Ramos (cell line): ENCODE measurements around the gene ABCA4.
"Not testable (repeated sequence)": the region's sequence is repeated elsewhere in the genome, so short reads cannot be mapped to it uniquely, and the experiment has no call there.

ENCODE experiments used
- in situ Hi-C: fragments of 300-500 bp; cut with MboI; formaldehyde crosslinking; loops from one replicate; pipeline ENCODE4 v1.14.3; 2022; ENCODE audit warnings: low sequenced_read_pairs; ENCODE audit not compliant: unreplicated experiment

The ABCA4 gene

DNA sequence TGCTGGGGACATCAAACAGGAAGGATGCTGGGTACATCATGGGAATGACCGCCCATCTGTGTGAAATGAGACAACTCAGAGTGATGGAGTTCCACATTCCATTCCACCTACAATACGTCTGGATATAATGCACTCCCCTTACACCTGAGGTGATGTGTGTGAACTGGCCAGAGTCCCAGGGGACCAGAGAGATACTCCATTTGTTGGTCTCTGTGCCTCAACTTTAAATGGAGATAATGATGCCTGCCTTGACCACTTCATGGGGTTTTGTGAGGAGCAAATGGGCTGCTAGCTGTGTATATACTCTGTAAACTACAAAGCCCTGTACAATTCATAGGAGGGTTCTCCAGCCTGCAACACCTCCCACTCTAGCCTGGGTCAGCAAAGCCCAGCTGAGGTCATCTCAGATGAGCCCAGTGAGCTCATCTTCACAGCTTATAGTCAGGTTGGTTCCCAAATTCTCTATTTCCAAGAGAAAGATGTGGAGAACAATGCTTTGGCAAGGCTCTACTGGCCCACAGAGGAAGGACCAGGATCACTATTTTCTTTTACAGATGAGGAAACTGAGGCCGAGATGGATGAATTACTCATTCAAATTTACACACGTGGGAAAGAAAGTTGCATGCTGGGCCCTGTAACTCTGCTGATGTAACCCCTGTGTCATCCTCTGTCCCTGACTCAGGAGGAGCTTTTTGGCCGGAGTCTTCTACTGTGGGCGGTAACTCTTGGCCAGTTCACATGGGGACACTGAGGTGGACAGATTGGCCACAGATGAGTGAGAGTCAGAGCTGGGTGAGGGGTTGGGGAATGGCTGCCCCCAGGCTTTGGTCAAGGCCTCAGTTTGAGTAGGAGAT is 106.1 kb downstream of the ABCA4 start:
- in situ Hi-C loops = no loop called here

DNA sequence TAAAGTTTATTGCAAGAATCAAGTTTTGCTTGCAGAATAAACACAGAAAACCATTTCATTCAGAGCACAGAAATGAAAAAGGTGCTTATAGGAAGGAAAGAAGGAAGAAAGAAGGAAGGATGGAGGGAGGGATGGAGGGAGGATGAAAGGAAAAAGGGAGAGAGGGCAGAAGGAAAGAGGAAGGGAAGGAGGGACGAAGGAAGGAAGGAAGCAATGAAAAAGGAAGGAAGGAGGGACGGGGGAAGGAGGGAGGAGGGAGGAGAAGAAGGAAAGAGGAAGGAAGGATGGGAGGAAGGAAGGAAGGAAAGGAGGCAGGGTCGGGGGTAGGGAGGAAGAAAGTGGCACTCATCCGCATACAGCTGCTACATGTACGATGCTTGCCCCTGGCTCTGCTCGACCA is 106.9 kb downstream of the ABCA4 start:
- in situ Hi-C loops = no loop called here

DNA sequence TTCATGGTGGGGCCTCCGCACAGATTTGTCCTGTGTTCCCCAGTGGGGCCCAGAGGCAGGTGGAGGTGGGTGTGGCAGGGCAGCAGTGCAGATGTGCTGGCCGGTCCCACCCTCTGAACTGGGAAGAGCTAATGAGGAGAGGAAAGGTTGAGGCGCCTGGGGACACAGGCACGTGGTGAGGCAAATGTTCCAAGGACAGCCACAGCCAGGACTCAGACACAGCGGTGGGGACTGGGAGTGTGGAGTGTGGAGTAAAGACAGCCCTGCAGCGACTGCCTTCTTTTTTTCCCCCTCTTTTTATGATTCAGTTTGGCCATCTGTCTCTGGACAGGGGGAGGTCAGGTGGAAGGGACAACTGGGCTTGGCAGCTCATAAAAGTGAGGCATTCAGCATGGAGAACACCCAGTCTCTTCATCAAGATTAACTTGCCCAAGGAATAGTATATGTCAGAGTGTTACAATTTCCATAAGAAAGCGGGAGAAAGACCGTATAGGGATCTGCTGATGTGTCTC is 107.5 kb downstream of the ABCA4 start:
- in situ Hi-C loops = no loop called here

DNA sequence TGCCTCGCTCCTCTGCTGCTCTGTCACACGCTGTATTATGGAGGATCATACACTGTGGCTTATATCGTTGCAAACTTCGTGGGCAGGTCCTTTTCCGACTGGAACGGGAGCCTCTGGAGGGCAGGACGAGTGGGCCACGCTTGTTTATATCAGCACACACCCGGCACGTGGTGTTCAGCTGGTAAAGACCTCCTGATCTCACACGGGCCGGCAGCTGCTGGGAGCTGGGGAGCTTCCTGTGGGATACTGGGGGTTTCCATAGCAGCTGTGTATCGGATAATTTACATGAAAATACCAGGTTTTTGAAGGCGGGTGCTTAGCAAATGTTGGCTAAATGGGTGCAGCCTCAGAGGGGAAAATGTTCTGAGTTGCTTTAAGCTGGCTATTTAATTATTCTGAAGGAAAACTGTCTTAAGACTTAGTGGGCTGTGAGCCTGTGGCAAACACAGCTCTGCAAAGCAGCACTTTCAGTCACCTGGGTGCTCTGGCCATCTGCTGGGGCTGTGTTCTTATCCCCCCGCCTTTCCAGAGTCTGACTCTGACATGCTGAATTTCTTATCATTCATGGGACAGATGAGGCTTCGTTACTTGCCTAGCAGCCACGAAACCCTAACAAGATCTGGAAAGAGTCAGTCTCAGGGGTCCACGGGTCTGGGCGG is 108.1 kb downstream of the ABCA4 start:
- in situ Hi-C loops = no loop called here

DNA sequence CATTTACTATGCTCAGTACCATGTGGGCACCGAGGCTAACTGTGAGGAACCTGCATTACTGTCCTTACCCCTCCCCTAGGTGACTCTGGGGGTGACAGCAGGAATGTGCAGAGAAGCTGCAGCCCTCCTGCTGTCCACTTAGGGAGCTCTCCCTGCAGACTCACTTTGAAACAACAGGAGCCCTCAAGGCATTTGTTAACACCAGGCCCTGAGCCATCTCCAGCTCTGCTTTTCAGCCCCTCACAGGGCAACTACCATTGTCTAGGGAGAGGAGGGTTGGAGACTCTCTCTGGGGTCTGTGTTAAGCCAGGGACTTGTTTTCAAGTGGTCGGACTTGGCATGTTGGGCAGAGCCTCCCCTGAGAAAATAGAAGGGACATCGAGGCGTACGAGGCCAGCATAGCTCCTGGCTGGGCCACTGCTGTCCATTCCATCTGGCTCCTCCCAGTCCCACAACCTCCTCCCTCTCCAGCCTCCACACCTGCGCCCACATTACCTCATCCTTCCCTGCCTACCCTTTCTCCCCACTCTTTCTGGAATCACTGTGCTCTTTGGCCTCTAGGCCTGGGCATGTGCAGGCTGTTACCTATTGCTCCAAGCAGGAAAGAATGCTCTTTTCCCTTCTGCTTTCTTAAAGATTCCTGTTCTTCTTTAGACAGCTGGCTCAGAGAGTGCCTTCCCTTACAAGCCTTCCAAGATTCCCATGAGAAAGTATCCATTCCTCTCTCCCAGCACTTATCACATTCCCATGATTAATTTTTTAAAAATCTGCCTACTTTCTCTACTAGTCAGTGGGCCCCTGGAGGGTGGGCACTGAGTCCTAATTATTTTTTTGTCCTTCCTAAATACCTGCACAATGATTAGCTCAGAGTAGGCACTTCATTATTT is 109.0 kb downstream of the ABCA4 start:
- in situ Hi-C loops = no loop called here

DNA sequence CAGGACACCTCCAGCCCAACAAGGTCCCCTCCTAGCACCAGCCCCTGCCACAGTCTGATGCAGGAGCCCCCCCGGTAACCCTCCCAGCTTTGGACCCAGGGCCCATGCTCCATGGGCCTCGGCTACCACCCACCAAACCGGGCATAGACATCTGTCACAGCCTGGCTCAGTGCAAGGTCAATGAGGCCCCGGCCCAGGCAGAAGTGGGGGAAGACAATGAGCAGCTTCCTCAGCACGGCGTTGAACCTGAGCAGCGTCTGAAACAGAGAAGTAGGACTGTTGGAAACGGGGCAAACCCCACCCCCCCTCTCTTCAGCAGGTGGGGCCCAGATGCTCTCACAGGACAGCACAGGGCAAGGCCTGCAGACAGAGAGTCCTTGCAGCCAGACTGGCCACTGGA is 109.8 kb downstream of the ABCA4 start:
- in situ Hi-C loops = no loop called here

DNA sequence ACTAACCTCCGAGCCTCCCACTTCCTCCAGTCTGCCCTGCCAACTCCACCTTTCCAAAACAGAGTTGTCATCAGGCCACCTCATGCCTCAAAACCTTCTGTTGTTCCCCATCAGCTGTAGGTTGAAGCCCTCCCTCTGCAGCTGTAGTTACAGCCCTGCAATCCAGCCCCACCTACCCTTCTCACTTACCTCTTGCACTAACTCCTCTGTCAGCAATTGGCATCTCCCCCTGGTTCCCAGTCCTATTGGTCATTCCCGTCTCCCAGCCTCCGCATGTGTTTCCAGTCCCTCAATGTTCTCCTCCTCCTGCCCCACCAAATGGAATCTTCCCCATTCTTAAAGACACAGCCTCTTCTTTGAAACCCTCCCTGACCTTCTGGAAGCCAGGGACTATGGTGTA is 111.6 kb downstream of the ABCA4 start:
- in situ Hi-C loops = no loop called here

DNA sequence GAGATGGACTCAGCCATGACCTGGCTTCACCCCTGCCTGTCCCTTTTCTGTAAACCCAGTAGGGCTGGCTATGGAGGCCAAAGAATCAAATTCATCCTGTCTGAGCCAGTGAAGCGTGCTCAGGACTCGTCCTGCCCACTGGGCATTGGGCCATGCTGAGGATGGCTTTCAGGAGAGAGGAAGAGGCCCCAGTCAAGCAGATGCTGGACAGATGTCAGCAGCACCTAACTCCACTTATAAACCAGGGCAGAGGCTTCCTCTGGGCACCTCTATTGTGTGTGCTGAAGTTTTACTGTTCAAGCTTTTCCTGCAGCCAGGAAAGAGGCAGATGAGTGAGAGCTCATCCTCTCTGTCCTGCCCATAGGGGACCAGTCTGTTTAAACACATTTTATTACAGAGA is 114.3 kb downstream of the ABCA4 start:
- in situ Hi-C loops = no loop called here

DNA sequence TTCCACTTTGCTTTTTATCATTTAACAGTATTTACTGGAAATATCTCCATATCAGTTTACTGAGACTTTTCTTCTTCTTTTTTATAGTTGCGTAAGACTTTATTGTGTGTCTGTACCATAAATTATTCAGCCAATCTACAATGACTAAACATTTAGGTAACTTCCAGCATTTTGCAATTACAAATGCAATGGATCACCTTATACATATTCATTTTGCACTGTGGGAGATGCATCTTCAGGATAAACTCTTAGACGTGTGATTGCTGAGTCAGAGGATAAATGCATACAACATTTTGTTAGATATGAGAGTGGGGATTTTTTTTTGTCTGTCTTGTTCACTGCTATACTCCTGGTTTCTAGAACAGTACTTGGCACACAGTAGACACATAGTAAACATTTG is 116.0 kb downstream of the ABCA4 start:
- in situ Hi-C loops = no loop called here

DNA sequence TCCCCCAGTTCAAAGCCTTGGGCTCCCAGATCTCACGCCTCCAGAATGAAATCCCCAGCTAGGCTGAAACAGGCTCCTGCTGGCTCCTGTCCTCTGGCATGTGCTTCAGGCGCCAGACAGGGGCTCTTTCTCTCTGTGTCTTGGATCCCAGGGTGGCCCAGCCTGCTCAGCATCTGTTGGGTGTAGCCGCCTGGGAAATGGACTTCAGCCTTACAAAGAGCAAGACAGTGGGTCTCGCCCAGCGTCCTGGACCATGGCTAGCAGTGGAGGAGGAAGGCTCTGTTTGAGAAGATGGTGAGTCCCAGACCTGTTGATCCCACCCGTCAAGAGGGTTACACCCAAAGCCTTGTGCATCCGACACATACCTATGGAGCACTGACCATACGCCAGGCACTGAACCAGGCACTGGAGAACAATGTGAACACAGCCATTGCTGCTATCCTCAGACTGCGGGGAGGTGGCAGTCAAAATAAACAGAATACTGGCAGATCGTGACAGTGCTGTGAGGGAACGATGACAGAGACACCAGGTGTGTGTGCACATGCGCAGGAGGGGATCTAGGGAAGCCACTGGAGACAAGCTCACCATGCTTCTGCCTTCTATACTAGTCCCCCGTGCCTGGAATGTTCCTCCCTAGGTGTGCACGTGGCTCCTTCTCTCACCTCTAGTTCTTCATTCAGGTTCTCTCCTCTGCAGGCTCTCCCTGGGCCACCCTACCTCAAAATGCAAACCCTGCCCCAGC is 118.7 kb downstream of the ABCA4 start:
- in situ Hi-C loops = no loop called here

DNA sequence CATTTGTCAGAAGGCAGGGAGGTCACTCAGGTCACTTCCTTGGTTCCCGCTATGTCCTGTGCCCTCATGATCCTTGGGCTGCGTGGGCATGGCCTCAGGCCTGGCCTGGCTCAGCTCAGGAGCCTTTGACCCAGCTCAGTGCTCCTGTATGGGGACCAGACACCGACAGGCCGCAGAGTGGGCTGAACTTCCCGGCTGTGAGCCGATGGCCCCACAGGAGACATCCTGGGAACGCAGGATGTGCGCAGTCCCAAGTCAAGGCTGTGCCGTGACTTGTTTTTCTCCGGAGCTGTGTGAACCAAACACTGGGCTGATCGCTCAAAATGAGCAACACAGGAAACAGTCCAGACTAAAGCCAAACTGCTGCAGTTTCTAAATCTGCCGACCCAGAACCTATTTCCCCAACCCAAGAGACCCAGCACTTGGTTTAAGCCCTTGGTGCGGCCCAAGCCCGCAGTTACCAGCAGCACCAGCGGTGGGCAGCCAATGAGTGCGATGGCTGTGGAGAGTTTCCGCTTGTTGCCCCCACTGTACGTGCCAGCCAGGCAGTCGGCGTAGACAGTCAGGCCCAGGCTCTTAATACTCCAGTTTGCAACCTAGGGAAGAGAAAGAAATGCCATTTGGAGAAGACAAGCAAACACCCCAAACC is 119.4 kb downstream of the ABCA4 start:
- in situ Hi-C loops = no loop called here

DNA sequence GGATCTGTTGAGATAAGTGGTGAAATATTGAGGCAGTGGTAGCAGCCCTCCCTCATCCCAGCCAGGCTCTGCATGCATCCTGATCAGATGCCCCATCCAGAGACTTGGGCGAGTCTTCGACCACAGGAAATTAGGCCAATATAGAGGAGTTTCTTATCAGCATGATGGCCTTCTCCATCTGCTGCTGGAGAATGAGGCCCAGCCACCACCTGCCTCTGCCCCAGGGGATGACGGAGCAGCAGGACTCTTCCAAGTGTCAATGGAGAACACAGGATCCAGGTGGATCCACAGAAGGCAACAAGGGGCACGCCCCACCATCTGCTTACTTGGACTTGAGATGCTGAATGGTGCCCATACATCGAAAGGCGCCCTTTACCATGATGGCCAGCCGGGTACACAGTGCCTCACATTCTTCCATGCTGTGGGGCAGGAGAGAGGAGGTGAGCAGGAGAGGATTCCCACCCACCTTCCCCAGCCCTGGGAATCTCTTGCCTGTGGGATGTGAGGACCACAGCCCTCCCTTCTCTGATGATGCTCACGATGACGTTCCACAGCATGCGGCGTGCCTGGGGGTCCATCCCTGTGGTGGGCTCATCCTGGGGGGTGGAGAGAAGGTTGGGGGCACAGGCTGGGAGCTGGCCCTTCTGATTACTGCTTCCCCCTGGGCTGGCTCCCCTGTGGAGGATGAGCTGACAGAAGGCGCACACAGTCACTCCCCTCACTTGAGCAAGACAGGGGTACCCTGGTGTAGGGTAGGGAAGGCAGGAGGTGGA is 120.3 kb downstream of the ABCA4 start:
- in situ Hi-C loops = no loop called here

DNA sequence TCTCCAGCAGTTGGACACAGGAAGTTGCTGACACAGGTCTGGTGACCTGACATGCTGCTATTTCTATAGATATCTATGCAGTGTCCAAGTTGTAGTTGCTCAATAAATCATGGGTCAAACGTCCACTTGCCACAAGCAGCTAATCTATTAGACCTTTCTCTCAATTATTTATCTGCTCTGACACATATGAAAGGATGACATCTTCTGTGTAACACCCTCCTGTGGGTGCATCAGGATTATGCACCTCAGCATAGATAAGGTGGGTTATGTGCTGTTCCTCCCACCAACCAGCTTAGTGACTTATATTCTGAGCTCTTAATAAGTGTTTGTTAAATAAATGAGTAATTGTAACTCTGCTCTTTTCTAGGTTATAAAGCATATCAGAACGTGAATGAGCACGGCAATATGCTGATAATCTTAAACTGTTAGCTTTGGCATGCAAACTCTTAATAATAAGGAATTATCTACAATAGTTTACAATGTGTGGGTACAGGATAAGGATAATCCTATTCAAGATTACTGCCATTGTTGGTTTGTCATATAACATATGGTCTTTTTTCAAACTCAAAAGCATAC is 121.0 kb downstream of the ABCA4 start:
- in situ Hi-C loops = no loop called here

DNA sequence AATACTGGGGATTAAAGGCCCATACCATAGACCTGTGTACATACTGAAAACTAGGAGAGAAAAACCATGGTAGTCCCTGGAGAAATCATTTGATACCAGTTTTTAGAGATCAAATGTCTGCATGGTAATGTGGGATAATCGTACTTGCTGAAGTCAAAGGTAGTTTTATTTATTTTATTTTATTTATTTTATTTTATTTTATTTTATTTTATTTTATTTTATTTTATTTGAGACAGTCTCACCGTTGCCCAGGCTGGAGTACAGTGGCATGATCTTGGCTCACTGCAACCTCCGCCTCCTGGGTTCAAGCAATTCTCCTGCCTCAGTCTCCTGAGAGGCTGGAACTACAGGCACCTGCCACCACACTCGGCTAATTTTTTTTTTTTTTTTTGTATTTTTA is 122.4 kb downstream of the ABCA4 start:
- in situ Hi-C loops = not testable (repeated sequence)

DNA sequence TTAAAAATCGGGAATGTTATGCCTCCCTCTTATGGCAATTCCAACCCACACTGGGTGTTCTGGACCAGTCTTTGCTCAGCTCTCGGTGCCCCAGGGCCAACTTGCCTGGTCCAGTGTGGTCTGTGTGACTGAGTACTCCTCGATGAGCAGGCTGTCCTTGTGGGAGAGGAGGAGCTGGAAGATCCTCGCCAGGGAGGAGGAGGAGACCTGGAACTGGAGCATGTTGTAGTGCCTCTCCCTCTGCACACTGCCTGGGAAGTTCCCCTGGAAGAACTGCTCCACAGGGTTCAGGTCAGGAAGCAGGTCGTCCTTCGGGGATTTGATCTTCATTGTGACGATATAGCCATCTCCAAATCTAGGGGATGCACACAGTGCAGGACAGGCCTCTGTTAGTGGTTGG is 123.2 kb downstream of the ABCA4 start:
- in situ Hi-C loops = no loop called here

DNA sequence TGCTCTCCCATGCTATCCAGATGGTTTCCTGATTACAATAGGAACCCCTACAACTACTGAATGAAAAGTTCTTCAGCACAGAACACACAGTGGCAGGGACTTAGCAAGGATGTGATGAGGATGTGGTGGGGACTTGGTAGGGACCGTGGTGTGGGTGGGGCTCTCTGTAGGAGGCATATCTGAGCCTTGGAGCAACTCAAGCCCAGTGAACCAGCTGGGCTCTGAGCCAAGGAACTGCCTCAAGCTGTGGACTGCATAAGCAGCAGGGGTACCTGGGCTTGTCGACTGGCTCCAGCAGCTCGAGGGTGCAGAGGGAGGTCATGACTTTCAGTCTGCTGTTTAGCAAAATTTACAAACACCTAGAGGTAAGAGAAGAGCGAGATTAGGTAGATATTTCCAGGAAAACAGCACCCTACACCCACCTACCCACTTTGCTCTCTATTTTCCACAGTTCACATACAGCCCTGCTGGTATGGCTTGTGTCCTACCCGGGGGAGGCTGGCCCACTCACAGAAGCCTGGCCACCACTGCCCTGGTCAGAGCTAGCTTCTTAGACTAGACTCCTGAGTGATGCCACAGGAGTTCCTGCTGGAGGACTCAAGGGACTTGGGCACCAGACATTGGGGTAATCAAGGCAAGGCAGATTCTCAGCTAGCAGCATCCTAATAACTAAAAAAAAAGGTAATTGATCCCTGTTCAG is 125.0 kb downstream of the ABCA4 start:
- in situ Hi-C loops = no loop called here

DNA sequence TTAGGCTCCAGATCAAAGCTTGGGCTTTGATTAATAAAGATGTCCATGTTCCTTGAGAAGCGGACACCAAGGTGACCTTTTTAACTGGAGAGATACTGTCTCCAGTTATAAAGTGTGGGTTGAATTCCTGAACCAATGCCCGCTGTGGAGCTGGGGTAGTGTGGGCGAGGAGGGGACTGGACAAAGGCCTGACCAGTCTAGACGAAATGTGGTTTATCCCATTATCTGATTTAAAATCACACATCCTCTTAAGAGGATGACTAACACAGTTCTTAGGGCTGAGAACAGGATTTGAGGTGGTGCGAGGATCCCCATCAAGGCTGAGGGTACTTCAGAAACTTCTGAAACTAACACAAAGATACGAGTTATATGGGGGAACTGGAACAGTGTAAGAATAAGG is 127.2 kb downstream of the ABCA4 start:
- in situ Hi-C loops = no loop called here

DNA sequence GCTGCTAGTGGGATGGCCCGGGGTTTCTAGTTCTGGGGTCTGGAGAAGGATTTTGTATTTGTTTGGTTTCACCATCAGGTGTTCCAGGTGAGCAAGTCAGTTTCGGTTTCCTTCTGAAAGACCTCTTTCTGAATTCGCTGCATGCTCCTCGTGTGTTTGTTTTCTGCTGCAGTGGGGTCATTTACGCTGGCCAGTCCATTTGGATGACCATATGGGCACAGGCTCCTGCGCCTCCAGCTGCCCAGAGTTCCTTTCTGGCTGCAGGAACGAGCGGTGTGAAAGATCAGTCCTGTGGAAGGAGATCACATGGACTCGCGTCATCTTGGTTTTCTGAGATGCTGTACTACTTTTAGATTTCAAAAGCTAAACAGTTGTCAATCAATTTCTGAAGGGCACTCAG is 128.0 kb downstream of the ABCA4 start:
- in situ Hi-C loops = no loop called here
